GM23248 (cell line): ENCODE data around the gene IFT80.

Source experiments
- EZH2 ChIP-seq: fragments of 200-600 bp; sonication (generic); IDR thresholded peaks from 2 replicates; pipeline ENCODE4 v1.6.1; 2018; ENCODE audit warnings: antibody characterized with exemption, mild to moderate bottlenecking; ENCODE audit not compliant: insufficient read depth, poor library complexity, severe bottlenecking
- EZH2phosphoT487 ChIP-seq: fragments of 200-600 bp; sonication (generic); IDR thresholded peaks from 2 replicates; pipeline ENCODE4 v1.6.1; 2018; ENCODE audit warnings: antibody characterized with exemption, moderate library complexity, mild to moderate bottlenecking, low read depth; ENCODE audit not compliant: insufficient read depth

- TF ChIP-seq EZH2phosphoT487: no peak
- no peak for TF ChIP-seq EZH2
Measured at GRCh38 chr3:160398820-160399124, 253 bp downstream of the IFT80 start.
